HL-60/S4 treated with phorbol 12-myristate 13-acetate at 8.2 ng/mL for 4 days and 3 days (cell line): ENCODE results near the gene FXYD3.
"Not testable (repeated sequence)": the region's sequence is repeated elsewhere in the genome, so short reads cannot be mapped to it uniquely, and the experiment has no call there.

Experiments used
- in situ Hi-C: fragments of 300-500 bp; cut with MboI; formaldehyde crosslinking; loops from 2 replicates; pipeline ENCODE4 v1.15.0; 2022; ENCODE audit warnings: low sequenced_read_pairs

Gene FXYD3

DNA sequence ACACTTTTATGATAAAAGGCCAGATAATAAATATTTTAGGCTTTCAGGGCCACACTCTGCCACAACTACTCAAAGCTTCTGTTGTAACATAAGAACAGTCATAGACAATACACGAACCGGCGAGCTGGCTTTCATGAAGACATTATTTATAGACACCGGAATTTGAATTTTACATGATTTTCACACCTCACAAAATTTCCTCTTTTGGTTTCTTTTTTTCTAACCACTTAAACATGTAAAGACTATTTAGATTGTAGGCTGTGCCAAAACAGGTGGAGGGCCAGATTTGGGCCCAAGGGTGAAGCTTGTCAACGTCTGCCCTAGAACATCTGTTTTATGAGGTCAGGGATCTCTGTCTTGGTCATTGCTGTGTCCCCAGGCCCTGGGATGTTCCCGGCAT lies 29.7 kb upstream of the FXYD3 start:
- in situ Hi-C loops: no loop called here

DNA sequence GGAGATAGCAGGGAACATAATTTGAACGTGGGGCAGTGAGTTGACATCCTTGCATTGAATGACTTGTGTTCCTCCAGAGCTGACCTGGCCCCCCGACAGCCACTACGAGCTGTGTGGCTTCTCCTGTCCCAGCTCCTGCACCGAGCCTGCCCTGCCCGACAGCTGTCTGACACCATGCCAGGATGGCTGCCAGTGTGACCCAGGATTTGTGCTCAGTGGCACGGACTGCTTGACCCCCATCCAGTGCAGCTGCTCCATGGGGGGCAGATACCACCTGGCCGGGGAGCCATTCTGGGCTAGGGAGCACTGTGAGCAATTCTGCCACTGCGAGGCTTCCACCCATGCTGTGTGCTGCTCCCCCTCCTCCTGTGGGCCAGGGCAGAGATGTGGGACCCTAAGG lies 29.2 kb upstream of the FXYD3 start:
- in situ Hi-C loops: no loop called here

DNA sequence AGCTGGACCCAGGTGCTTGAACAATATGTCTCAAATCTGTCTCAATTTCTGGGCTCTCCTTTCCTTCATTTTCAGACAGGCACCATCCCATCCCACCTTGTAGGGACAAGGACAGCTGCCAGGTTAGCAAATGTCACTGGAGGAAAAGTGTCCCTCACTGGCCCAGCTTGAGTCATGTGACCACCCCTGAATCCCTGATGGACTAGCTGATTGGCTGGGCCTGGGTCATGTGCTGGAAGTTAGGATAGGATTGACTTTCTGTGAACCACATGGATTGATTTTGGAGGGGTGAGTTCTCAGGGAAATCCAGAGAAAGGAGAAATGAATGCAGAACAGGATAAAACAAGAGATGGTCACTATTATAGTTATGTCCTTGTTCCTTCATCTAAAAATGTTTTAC lies 28.2 kb upstream of the FXYD3 start:
- in situ Hi-C loops: no loop called here

DNA sequence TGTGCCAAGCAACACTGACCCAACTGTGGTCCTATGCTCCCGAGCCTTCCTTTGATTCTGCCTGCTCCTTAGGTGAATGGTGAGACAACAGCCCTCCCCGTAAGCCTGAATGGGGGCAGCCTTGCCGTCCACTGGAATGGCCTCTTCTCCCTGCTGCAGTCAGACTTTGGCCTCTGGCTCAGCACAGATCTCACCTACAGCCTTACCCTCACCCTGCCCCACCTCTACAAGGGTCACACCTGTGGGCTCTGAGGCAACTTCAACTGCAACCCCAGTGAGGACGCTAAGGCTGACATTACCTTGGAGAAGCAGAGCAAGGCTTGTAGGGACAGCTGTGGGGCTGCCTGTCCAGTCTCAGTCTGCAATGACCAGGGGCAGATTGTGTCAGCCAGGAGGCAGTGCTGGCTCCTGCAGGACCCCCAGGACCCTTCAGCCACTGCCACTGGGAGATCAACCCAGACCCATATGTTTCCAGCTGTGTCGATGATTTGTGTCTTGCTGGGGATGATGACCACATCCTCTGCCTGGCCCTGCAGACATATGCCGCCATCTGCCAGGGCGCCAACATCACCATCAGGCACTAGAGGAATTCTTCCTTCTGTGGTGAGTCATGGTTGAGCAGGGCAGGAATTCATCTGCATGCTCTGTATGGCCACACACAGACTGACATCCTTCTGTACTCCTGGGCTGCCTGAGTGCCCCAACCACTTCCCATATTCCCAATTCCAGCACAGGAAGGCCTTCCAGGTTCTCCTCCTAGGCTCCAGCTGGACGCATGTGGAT lies 27.3 kb upstream of the FXYD3 start:
- in situ Hi-C loops: no loop called here

DNA sequence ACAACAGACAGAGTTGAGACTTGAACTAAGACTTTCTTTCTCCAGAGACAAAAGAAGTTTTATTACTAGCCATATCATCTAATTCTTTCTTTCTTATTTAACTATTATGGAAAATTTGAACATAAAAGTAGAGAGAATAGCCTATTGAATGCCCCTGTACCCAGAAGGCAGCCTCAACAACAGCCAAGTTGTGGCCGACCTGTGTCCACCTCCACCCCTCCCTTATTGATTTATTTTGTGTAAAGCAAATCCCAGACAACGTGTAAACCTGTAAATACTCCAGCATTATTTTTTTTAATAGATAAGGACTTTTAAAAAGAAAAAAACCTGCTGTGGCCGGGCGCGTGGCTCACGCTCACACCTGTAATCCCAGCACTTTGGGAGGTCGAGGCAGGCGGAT lies 26.1 kb upstream of the FXYD3 start:
- in situ Hi-C loops: no loop called here

DNA sequence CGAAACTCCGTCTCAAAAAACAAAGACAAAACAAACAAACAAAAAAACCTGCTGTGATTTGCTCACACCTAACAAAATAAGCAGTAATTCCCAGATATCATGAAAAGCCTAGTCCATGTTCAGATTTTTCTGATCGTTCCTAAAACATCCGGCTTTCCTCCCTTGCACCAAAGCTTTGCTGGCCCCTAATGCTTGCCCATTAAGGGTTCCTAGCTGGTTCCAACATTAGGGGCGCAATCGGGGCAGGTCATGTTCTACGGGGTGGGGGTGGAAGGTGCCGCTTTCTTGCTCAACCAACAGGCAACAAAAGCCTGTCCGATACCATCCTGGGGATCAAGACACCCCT lies 25.5 kb upstream of the FXYD3 start:
- in situ Hi-C loops: no loop called here

DNA sequence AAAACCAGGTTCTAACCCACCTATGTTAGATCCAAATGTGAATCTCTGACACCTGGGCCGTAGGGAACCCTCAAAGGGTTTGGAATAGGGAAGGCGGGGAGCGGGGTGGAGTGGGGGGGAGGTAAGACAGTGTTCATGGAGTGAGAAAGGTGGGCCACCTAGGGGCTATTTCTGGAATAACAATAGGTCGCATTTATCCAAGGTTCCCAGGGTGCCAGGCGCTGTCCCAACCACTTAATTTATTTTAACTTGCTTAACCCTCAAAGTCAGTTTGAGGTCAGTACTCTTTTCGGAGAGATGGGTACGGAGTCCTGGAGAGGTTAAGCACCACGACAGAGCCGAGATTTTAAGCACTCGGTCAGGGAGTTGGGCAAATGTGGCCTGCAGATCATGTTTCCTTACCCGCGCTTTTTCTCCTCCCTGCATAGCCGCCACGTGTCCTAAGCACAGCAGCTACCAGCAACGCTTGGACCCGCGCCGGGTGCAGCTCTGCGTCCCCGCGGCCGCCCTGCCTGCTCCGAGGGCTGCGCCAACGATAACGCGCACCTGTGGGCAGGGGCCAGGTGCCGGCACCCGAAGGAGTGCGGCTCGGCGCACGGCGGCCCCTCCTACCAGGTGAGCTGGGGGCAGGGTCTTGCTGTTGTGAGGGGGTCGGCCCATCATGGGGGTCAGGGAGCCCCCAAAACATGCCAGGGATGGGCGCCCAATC lies 25.0 kb upstream of the FXYD3 start:
- in situ Hi-C loops: no loop called here

DNA sequence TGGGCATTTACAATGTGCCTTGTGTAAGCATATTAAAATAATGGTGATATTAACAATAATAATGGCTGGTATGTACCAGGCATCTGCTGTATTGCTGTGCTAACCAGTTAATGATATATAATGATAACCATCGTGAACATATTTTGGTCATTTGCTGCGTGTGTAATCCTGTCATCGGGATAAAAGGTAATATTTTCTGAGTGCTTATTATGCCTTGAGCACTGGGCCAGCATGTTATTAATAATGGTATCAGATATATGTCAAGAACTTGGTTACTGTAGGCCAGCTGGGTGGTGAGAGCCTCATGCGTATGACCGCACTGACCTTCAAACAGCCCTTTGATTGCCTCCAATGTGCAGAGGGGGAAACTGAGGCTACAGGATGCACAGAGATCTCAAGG lies 22.2 kb upstream of the FXYD3 start:
- in situ Hi-C loops: no loop called here

DNA sequence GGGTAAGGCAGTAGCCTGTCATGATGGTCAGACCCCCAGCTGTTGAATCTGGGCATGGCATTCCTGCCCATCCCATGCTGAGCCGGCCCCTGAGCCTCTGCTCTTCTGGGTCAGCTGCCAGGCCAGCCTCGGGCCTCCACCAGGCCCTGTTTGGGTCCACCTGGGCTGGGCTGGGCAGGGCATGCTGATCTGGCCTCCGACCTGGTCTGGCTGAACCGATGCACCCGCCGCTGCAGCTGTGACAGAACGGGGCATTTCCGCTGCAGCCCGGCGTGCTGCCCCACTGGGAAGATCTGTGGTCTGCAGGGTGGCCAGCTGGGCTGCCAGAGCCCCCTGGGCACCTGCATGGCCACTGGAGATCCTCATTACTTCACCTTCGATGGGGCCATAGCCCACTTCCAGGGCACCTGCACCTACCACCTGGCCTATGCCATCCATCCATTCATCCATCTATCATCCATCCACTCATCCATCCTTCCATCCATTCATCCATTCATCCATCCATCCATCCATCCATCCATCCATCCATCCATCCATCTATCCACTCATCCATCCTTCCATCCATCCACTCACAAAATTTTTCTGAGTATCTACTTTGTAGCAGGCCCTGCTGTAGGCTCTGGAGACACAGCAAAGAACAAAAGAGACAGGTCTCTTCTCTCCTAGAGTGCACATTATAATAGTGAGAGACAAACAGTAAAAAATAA lies 21.5 kb upstream of the FXYD3 start:
- in situ Hi-C loops: no loop called here

DNA sequence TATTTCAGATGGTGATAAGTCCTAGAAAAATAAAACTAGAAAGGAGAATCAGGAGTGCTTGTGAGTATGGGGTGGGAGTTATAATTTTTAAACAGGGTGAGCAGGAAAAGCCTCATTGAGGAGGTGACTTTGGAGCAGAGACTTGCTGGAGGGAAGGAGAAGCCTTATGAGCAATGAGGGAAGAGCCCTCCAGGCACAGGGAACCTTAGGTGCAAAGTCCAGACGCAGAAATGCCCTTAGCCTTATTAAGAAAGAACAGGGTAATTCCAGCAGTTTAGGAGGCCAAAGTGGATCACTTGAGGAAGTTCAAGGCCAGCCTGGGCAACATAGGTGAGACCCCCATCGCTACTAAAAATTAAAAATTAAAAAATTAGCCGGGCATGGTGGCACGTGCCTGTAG lies 21.0 kb upstream of the FXYD3 start:
- in situ Hi-C loops: no loop called here

DNA sequence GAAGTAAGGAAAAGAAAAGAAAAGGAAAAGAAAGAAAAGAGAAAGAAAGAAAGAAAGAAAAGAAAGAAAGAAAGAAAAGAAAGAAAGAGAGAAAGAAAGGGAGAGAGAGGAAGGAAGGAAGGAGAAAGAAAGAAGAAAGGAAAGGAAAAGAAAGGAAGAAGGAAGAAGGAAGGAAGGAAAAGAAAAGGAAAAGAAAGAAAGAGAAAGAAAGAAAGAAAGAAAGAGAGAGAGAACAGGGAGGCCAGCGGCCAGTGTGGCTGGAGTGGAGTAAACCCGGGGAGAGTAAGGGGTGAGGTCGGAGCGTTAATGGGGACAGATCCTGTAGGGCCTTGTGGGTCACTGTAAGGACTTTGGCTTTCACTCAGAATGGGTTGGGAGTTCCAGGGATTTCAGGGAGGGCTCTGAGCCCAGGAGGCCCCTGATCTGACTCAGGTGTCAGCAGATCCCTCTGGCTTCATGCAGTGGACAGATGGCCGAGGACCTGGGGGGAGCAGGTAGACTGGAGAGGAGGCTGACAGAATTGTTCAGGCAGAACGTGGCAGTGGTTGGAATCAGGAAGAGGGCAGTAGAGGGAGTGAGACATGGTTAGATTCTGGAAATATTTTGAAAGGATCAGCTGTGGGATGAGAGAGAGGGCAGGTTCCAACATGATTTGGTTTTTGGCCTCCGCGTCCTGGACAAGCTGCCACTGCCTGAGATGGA lies 19.8 kb upstream of the FXYD3 start:
- in situ Hi-C loops: no loop called here

DNA sequence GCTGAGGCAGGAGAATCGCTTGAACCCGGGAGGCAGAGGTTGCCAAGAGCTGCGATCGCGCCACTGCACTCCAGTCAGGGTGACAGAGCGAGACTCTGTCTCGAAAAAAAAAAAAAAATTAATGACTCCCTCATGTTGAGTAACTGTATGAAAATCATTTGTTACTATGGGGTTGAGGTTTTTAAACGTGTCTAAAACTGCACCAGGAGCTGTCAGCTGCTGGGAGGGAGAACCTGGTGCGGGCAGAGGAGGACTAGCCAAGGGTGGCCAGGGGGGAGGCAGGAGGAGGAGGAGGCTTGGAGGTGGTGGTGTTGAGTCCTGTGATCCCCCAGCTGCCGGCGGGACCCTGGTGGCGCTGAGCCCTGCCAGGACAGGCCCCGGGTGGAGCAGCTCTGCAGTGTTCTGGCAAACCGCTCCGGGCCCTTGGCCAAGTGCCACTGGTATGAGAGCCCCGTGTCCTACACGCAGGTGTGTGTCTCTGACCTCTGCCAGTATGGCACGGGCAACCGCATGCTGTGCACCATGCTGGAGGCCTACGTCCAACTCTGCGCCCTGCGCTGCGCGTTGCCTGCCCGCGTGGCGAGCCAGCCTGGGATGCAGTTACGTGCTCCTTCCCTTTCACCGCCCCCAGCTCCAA lies 17.1 kb upstream of the FXYD3 start:
- in situ Hi-C loops: no loop called here

DNA sequence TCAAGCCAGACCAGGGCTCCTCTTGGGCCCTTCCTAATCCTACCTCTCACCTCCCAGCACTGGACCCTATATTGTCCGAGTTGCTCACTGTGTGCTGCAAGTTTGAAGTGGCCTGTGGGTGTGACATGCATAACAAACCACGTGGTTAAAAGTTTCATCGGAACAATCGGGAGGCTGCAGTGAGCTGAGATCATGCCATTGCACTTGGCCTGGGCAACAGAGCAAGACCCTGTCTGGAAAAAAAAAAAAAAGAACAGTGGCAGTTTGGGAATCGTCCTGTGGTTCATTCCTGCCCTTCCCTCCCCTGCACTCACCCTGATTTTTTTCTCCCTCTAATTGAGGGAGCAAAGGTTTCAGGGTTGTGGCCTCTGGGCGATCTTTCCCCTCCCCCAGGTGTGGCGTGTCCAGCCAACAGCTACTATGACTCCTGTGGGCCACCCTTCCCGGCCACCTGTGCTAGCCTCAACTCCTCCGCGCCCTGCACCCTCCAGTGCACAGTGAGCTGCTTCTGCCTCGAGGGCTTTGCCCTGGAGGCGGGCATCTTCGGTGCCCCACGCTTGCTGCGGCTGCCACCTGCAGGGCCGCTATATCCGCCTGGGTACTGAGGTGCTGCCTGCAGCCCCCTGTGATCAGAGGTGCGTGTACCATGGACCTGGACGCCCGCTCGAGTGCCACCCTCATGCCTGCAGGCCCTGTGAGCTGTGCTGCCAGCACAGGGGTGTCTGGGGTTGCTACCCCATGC lies 16.3 kb upstream of the FXYD3 start:
- in situ Hi-C loops: no loop called here

DNA sequence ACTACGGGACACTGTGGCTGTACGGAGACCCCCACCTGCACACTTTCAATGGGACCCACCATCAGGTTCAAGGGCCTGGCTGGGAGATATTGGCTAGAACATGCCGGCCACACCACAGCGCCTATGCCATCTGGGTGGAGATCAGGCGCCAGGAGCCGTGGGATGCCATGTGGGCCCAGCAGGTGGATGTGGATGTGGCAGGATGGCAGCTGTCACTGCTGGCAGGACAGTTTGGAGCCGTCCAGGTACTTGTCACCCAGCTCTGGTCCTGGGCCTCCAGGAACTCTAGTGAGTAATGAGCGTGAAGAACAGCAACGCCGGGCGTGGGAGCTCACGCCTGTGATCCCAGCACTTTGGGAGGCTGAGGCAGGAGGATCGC lies 15.7 kb upstream of the FXYD3 start:
- in situ Hi-C loops: no loop called here

DNA sequence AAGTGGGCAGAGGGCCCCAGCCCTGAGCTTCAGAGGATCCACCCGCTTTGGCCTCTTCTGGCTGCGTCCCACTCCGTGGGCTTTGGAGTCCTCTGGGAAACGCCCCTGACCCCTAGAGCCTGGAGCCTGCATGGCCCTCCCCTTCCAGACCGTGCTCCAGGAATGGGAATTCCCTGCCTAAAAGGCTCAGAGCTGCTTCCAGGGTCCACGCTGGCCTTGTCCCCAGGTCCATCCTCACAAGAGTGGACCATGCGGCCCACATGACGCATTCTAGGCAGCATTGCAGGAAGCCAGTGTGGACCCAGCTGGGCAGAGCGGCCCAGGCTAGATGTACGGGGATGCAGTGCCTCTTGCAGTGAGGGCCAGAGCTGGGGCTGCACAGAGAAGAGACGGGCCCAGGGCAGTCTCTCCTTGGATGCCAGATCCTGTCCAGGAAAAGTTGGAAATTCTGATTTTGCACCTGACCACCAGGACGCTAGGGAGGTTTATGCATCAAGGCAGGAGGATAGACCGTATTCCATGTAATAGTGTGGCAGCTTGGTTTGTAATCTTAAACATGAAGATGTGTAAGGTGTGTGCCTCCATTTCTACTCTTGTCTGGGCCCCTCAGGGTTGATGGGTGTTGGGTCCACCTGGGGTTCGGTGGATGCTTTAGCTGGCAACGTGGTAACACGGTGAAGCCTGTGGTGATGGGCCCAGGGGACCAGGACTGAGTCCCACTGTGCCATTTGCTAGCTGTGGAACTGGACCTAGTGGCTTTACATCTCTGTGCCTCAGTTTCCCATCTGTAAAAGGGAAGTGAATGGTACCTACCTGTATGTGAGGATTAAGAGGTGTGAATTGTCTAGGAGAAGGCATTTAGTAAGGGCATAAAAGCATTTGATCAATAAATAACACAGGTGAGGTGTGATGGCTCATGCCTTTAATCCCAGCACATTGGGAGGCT lies 14.8 kb upstream of the FXYD3 start:
- in situ Hi-C loops: no loop called here

DNA sequence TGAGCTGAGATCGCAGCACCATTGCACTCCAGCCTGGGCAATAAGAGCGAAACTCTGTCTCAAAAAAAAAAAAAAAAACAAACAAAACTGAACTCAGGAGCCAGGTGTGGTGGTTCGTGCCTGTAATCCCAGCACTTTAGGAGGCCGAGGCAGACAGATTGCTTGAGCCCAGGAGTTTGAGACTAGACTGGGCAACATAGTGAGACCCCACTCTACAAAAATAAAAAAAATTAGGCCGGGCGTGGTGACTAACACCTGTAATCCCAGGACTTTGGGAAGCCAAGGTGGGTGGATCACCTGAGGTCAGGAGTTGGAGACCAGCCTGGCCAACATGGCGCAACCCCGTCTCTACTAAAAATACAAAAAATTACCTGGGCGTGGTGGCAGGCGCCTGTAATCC lies 13.7 kb upstream of the FXYD3 start:
- in situ Hi-C loops: not testable (repeated sequence)

DNA sequence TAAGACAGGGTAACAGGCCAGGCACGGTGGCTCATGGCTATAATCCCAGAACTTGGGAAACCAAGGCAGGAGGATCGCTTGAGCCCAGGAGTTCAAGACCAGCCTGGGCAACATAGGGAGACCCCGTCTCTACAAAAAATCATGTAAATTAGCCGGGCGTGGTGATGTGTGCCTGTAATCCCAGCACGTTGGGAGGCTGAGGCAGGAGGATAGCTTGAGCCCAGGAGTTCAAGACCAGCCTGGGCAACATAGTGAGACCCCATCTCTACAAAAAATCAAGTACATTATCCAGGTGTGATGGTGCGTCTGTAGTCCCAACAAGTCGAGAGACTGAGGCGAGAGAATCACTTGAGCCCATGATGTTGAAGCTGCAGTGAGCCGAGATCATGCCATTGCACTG lies 12.0 kb upstream of the FXYD3 start:
- in situ Hi-C loops: not testable (repeated sequence)

DNA sequence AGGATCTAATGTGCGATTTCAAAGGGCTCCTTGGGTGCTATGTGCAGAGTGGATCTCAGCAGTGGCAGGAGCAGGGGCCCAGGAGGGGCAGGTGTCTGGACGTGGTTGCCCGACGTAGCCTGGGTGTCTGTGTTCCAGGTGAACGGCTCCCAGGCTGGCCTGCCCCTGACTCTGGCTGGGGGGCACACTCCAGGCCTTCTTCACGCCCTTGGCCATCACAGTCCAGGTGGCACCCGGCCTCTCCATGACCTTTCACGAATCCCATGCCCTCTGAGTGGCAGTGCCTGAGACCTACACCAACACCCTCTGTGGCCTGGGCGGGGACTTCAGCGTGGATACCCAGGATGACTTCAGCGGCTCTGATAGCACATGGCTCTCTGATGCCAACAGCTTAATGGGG lies 11.3 kb upstream of the FXYD3 start:
- in situ Hi-C loops: no loop called here

DNA sequence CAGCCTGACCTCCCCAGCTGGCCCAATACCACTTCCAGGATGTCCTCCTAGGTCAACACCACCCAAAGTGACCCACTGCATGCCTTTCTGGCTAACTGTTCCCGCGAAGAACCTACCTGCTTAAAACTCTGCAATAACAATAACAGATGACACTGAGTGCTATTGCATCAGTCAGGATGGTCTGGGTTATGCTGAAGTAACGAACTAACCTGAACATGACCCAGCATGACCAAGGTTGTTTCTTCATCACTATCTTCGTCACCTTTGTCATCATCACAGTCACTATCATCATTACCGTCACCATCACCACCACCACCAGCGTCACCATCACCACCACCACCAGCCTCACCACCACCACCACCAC lies 10.6 kb upstream of the FXYD3 start:
- in situ Hi-C loops: no loop called here
